ENCODE measurements around the gene PBRM1. TPM values are rescaled to one million over a fixed set of nuclear protein-coding genes. Genes with fewer than 3 reads are reported as not detected.

The PBRM1 gene
- total and polyA plus RNA-seq, 2 donors (not counting 1 experiment from before 2014, with no cell fraction given) = 37.2 to 97.3 TPM

GRCh38 chr3:52511509-52511908, 174.2 kb downstream of the PBRM1 start:
- DNase-seq (ENCODE audit: low read depth in 2 of 2) = no peak
- TF ChIP-seq, protein P1, sequence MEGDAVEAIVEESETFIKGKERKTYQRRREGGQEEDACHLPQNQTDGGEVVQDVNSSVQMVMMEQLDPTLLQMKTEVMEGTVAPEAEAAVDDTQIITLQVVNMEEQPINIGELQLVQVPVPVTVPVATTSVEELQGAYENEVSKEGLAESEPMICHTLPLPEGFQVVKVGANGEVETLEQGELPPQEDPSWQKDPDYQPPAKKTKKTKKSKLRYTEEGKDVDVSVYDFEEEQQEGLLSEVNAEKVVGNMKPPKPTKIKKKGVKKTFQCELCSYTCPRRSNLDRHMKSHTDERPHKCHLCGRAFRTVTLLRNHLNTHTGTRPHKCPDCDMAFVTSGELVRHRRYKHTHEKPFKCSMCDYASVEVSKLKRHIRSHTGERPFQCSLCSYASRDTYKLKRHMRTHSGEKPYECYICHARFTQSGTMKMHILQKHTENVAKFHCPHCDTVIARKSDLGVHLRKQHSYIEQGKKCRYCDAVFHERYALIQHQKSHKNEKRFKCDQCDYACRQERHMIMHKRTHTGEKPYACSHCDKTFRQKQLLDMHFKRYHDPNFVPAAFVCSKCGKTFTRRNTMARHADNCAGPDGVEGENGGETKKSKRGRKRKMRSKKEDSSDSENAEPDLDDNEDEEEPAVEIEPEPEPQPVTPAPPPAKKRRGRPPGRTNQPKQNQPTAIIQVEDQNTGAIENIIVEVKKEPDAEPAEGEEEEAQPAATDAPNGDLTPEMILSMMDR (conservative IDR thresholded peaks at IDR 0.05 in 1 of 2, IDR thresholded peaks at IDR 0.05 in 1 of 2; ENCODE audit: low read depth in 1 of 2, low read length in 2 of 2) = no peak
- TF ChIP-seq EZH2 (IDR thresholded peaks at IDR 0.05; ENCODE audit: low read length, missing control alignments) = no peak
- peaks cover 8% of the 10 kb centered on the region for H3K27me3 ChIP-seq (ENCODE audit: control insufficient read depth, insufficient read depth, low read length)
- no peak overlapping the region for H2AFZ ChIP-seq (ENCODE audit: low read length)
- no peaks in the 10 kb centered on the region for H3K36me3 ChIP-seq (ENCODE audit: control insufficient read depth, insufficient read depth, low read length)
- no peak overlapping the region for H3K9ac ChIP-seq (ENCODE audit: insufficient read depth, low read length)
- H4K20me1 ChIP-seq (ENCODE audit: control insufficient read depth, extremely low read depth, insufficient read depth, low read length) = no peaks in the 10 kb centered on the region
- no peaks in the 10 kb centered on the region for H3K4me1 ChIP-seq (ENCODE audit: control insufficient read depth, extremely low read depth, insufficient read depth, low read length)
- no peak overlapping the region for H3K27ac ChIP-seq (ENCODE audit: insufficient read depth, low read length)
- H3K4me2 ChIP-seq (ENCODE audit: extremely low read depth, insufficient read depth, low read length) = no peak overlapping the region
- no peak overlapping the region for H3K4me3 ChIP-seq (replicated peaks in 1 of 4; ENCODE audit: control extremely low read depth in 1 of 4, insufficient read depth in 1 of 4, low read depth in 3 of 4, low read length in 4 of 4)
- no peaks in the 10 kb centered on the region for H3K9me3 ChIP-seq (ENCODE audit: control insufficient read depth, insufficient read depth, low read depth, low read length)
- no peaks in the 10 kb centered on the region for H3K79me2 ChIP-seq (ENCODE audit: control insufficient read depth, insufficient read depth, low read length)

DNA sequence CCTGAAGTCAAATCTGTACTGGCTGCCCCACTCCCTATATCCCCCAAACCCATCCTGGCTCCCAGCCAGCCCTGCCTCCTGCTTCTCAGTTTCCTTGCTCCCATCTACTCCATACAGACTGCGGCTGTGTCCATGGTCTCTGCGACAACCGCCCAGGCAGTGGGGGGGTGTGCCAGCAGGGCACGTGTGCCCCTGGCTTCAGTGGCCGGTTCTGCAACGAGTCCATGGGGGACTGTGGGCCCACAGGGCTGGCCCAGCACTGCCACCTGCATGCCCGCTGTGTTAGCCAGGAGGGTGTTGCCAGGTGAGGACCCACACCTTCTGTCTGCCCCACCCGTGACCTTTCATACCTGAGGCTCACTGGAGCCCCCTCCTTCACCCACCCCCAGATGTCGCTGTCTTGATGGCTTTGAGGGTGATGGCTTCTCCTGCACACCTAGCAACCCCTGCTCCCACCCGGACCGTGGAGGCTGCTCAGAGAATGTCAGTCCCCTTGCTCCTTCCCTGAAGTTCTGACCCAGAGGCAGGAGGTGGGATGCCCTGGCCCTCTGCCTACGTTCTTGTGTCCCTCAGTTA, 175.9 kb downstream of the PBRM1 start:
- Histone ChIP-seq H3K9ac (ENCODE audit: insufficient read depth, low read length) (no peak overlapping the region), H3K4me2 (ENCODE audit: extremely low read depth, insufficient read depth, low read length) (no peak overlapping the region), H3K4me1 (ENCODE audit: control insufficient read depth, extremely low read depth, insufficient read depth, low read length) (no peaks in the 10 kb centered on the region), H3K36me3 (ENCODE audit: control insufficient read depth, insufficient read depth, low read length) (no peaks in the 10 kb centered on the region), H3K27ac (ENCODE audit: insufficient read depth, low read length) (no peak overlapping the region), H3K9me3 (ENCODE audit: control insufficient read depth, insufficient read depth, low read depth, low read length) (no peaks in the 10 kb centered on the region), H2AFZ (ENCODE audit: low read length) (no peak overlapping the region), H3K27me3 (ENCODE audit: control insufficient read depth, insufficient read depth, low read length) (peaks cover 8% of the 10 kb centered on the region), H4K20me1 (ENCODE audit: control insufficient read depth, extremely low read depth, insufficient read depth, low read length) (no peaks in the 10 kb centered on the region), H3K79me2 (ENCODE audit: control insufficient read depth, insufficient read depth, low read length) (no peaks in the 10 kb centered on the region), H3K4me3 (replicated peaks in 1 of 4; ENCODE audit: control extremely low read depth in 1 of 4, insufficient read depth in 1 of 4, low read depth in 3 of 4, low read length in 4 of 4) (no peak overlapping the region)
- DNase-seq (ENCODE audit: low read depth in 2 of 2) = no peak
- TF ChIP-seq, protein P1 (conservative IDR thresholded peaks at IDR 0.05 in 1 of 2, IDR thresholded peaks at IDR 0.05 in 1 of 2; ENCODE audit: low read depth in 1 of 2, low read length in 2 of 2) = no peak
- TF ChIP-seq EZH2 (IDR thresholded peaks at IDR 0.05; ENCODE audit: low read length, missing control alignments) = no peak

- no peak for TF ChIP-seq EZH2 (IDR thresholded peaks at IDR 0.05; ENCODE audit: low read length, missing control alignments)
- TF ChIP-seq, protein P1 (conservative IDR thresholded peaks at IDR 0.05 in 1 of 2, IDR thresholded peaks at IDR 0.05 in 1 of 2; ENCODE audit: low read depth in 1 of 2, low read length in 2 of 2) = no peak
- Histone ChIP-seq H3K9me3 (ENCODE audit: control insufficient read depth, insufficient read depth, low read depth, low read length) (no peaks in the 10 kb centered on the region), H3K4me2 (ENCODE audit: extremely low read depth, insufficient read depth, low read length) (no peak overlapping the region), H3K36me3 (ENCODE audit: control insufficient read depth, insufficient read depth, low read length) (no peaks in the 10 kb centered on the region), H3K4me1 (ENCODE audit: control insufficient read depth, extremely low read depth, insufficient read depth, low read length) (no peaks in the 10 kb centered on the region), H3K79me2 (ENCODE audit: control insufficient read depth, insufficient read depth, low read length) (no peaks in the 10 kb centered on the region), H4K20me1 (ENCODE audit: control insufficient read depth, extremely low read depth, insufficient read depth, low read length) (no peaks in the 10 kb centered on the region), H3K27me3 (ENCODE audit: control insufficient read depth, insufficient read depth, low read length) (no peaks in the 10 kb centered on the region), H3K27ac (ENCODE audit: insufficient read depth, low read length) (no peak overlapping the region), H2AFZ (ENCODE audit: low read length) (no peak overlapping the region), H3K9ac (ENCODE audit: insufficient read depth, low read length) (no peak overlapping the region), H3K4me3 (replicated peaks in 1 of 4; ENCODE audit: control extremely low read depth in 1 of 4, insufficient read depth in 1 of 4, low read depth in 3 of 4, low read length in 4 of 4) (no peak overlapping the region)
- DNase-seq (ENCODE audit: low read depth in 2 of 2) = peak; percentile 49 to 67
Measured at GRCh38 chr3:52507359-52507758, 178.4 kb downstream of the PBRM1 start.

All from fibroblast of lung (primary cell).